ENCODE results near the gene TSHZ2.

- TF ChIP-seq CTCF (IDR thresholded peaks at IDR 0.05; ENCODE audit: extremely low read depth in 1 of 2, insufficient read depth in 1 of 2, low read depth in 1 of 2, low read length in 2 of 2) (no peak), FOS (IDR thresholded peaks at IDR 0.05; ENCODE audit: borderline replicate concordance, insufficient read depth, low read length) (no peak), JUN (IDR thresholded peaks at IDR 0.05; ENCODE audit: borderline replicate concordance, insufficient read depth, insufficient read length, low read depth) (no peak), EZH2 (IDR thresholded peaks at IDR 0.05; ENCODE audit: borderline replicate concordance, low read depth, low read length, severe bottlenecking) (no peak), POLR2A (IDR thresholded peaks at IDR 0.05; ENCODE audit: low read depth, low read length) (no peak), MAX (IDR thresholded peaks at IDR 0.05; ENCODE audit: insufficient read depth, insufficient read length) (no peak), POLR2AphosphoS5 (IDR thresholded peaks at IDR 0.05; ENCODE audit: insufficient read depth, low read depth, low read length) (no peak), MYC (IDR thresholded peaks at IDR 0.05; ENCODE audit: low read depth, low read length) (no peak)
Observed at GRCh38 chr20:53224851-53225250, 252.7 kb downstream of the TSHZ2 start.
